CD14-positive monocyte (primary cell): ENCODE data around the gene TSR2. TPM values are rescaled to one million over a fixed set of nuclear protein-coding genes. Genes with fewer than 3 reads are reported as not detected.

Source experiments
- DNase-seq, 3 donors: peaks; one replicate each; pipeline ENCODE4 v3.0.0-alpha.2; 2011 to 2022
- H2AFZ ChIP-seq: 2 replicates; pipeline ENCODE4 v1.6.0; 2012; ENCODE audit warnings: mild to moderate bottlenecking, low read depth, low read length, inconsistent platforms; ENCODE audit not compliant: insufficient read depth, poor library complexity, severe bottlenecking
- H3K27ac ChIP-seq, 2 donors: 1 replicate in 1 of 2; 2 replicates in 1 of 2; pipeline ENCODE4 v1.5.1; 2012 to 2013; ENCODE audit warnings: low read length in 2 of 2, control low read depth in 1 of 2, inconsistent platforms in 1 of 2, low read depth in 1 of 2, mild to moderate bottlenecking in 1 of 2
- H3K27me3 ChIP-seq, 2 donors: one replicate each; pipeline versions ENCODE4 v1.6.0 to v1.6.1; 2011 to 2013; ENCODE audit warnings: low read length in 2 of 2; ENCODE audit not compliant: control insufficient read depth in 2 of 2, insufficient read depth in 2 of 2
- H3K36me3 ChIP-seq, 2 donors: replicated peaks in 1 of 2; 1 replicate in 1 of 2; 2 replicates in 1 of 2; pipeline versions ENCODE4 v1.5.1 to v1.6.1; 2012 to 2013; ENCODE audit warnings: low read length in 2 of 2, control low read depth in 1 of 2, inconsistent platforms in 1 of 2, mild to moderate bottlenecking in 1 of 2; ENCODE audit not compliant: insufficient read depth in 2 of 2, control insufficient read depth in 1 of 2
- H3K4me1 ChIP-seq, 2 donors: 1 replicate in 1 of 2; 2 replicates in 1 of 2; pipeline versions ENCODE4 v1.5.1 to v1.6.1; 2012 to 2013; ENCODE audit warnings: low read length in 2 of 2, control low read depth in 1 of 2, inconsistent platforms in 1 of 2, mild to moderate bottlenecking in 1 of 2, moderate library complexity in 1 of 2; ENCODE audit not compliant: insufficient read depth in 2 of 2, control insufficient read depth in 1 of 2
- H3K4me2 ChIP-seq: replicated peaks from 2 replicates; pipeline ENCODE3; 2012; ENCODE audit warnings: low read length, moderate library complexity, mild to moderate bottlenecking; ENCODE audit not compliant: poor library complexity, severe bottlenecking; ENCODE audit errors: extremely low read depth
- H3K4me3 ChIP-seq, 3 experiments: fragments of 200-600 bp in 1 of 3; sonication (generic) in 1 of 3; replicated peaks in 1 of 3; 1 replicate in 2 of 3; 2 replicates in 1 of 3; pipeline ENCODE4 v1.5.1; 2011 to 2013; ENCODE audit warnings: low read length in 3 of 3, mild to moderate bottlenecking in 3 of 3, control low read depth in 2 of 3, low read depth in 2 of 3, inconsistent platforms in 1 of 3, moderate library complexity in 1 of 3
- H3K79me2 ChIP-seq: 2 replicates; pipeline ENCODE4 v1.6.0; 2012; ENCODE audit warnings: mild to moderate bottlenecking, control low read depth, inconsistent platforms, low read length, moderate library complexity; ENCODE audit not compliant: insufficient read depth
- H3K9ac ChIP-seq: 2 replicates; pipeline ENCODE4 v1.6.0; 2017; ENCODE audit warnings: low read length, mild to moderate bottlenecking; ENCODE audit not compliant: insufficient read depth, poor library complexity, severe bottlenecking
- H3K9me3 ChIP-seq, 2 donors: replicated peaks in 1 of 2; 1 replicate in 1 of 2; 2 replicates in 1 of 2; pipeline versions ENCODE4 v1.5.1 to v1.6.1; 2012 to 2013; ENCODE audit warnings: low read length in 2 of 2, control low read depth in 1 of 2; ENCODE audit not compliant: control insufficient read depth in 1 of 2, insufficient read depth in 1 of 2
- H4K20me1 ChIP-seq: 2 replicates; pipeline ENCODE4 v1.6.0; 2012; ENCODE audit warnings: mild to moderate bottlenecking, low read length, control low read depth, moderate library complexity; ENCODE audit not compliant: insufficient read depth
- H3K27ac Mint-ChIP-seq, 7 donors: one replicate each; pipeline ENCODE4 v1.8.0; 2020; ENCODE audit warnings: mild to moderate bottlenecking in 7 of 7, mixed read lengths in 7 of 7, moderate library complexity in 6 of 7, inconsistent platforms in 2 of 7
- H3K27me3 Mint-ChIP-seq, 3 donors: one replicate each; pipeline ENCODE4 v1.8.0; 2021 to 2022; ENCODE audit warnings: low read depth in 3 of 3, mild to moderate bottlenecking in 3 of 3, mixed read lengths in 3 of 3, moderate library complexity in 3 of 3, inconsistent platforms in 1 of 3
- H3K36me3 Mint-ChIP-seq, 2 donors: one replicate each; pipeline ENCODE4 v1.8.0; 2020; ENCODE audit warnings: mixed read lengths in 2 of 2, inconsistent platforms in 1 of 2, mild to moderate bottlenecking in 1 of 2
- H3K4me1 Mint-ChIP-seq: one replicate; pipeline ENCODE4 v1.8.0; 2020; ENCODE audit warnings: mild to moderate bottlenecking, mixed read lengths
- H3K4me3 Mint-ChIP-seq, 2 donors: one replicate each; pipeline ENCODE4 v1.8.0; 2020; ENCODE audit warnings: mild to moderate bottlenecking in 2 of 2, mixed read lengths in 2 of 2, moderate library complexity in 1 of 2
- H3K9me3 Mint-ChIP-seq, 7 donors: one replicate each; pipeline ENCODE4 v1.8.0; 2020 to 2022; ENCODE audit warnings: mixed read lengths in 7 of 7, mild to moderate bottlenecking in 6 of 7, moderate library complexity in 6 of 7, inconsistent platforms in 2 of 7
- CTCF ChIP-seq: fragments of 200-600 bp; IDR thresholded peaks from one replicate; pipeline ENCODE4 v1.8.0; 2022; ENCODE audit warnings: antibody characterized with exemption, mild to moderate bottlenecking
- WGBS: methylation state at CpG from one replicate; pipeline ENCODE4 v1.1.5; 2013; ENCODE audit warnings: missing lambda C conversion rate; ENCODE audit not compliant: insufficient coverage; 5-methylcytosine and 5-hydroxymethylcytosine counted together
- intact Hi-C, 2 donors: fragments of 100-400 bp; cut with micrococcal nuclease; formaldehyde crosslinking; loops; one replicate each; pipeline versions ENCODE4 v1.15.0 to v1.15.1; 2023
- polyA plus RNA-seq, 3 donors: library from polyadenylated mRNA; depleted of rRNA in 1 of 3; unstranded in 2 of 3; stranded (reverse) in 1 of 3; fragments of 300-500 nt in 2 of 3; fragments of >200 nt in 1 of 3; fragmentation: Illumina TruSeq in 2 of 3; gene quantifications; 1 replicate in 2 of 3; 2 replicates in 1 of 3; pipeline ENCODE4 v1.2.3, GENCODE V29; 2012 to 2021

Gene TSR2
- polyA plus RNA-seq, 3 donors = 11.8 to 18.0 (median 13.0) TPM

DNA sequence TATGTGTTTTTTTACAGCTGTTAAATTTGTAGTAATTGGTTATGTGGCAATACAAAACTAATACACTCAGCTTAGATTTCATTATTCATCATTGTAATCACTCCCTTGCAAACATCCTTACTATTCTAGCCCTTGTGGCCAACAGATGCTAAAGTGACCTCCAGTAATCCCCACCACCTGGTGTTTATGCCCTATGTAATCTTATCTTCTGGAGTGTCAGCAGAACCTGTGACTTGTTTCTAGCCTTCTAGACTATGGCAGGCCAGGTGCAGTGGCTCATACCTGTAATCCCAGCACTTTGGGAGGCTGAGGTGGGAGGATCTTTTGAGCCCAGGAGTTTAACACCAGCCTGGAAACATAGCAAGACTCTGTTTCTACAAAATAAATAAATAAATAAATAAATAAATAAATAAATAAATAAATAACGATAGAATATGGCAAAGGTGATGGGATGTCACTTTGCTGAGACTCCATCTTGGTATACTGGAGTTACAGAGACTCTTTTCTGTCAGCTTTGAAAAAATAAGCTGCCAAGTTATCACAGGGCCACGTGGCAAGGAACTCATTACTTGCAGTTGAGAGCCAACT lies 12.3 kb upstream of the TSR2 start:
- Histone ChIP-seq H3K9ac (no peak overlapping the region), H3K27ac (no peak overlapping the region), H2AFZ (no peak overlapping the region), H3K4me2 (no peak overlapping the region), H3K9me3 (no peaks in the 10 kb centered on the region), H3K79me2 (no peaks in the 10 kb centered on the region), H3K27me3 (no peaks in the 10 kb centered on the region), H3K4me1 (no peaks in the 10 kb centered on the region), H3K4me3 (no peak overlapping the region), H4K20me1 (no peaks in the 10 kb centered on the region), H3K36me3 (no peaks in the 10 kb centered on the region)
- peaks cover 0 to 24% (median 10%) of the 10 kb centered on the region in 3 donors for H3K27me3 Mint-ChIP-seq
- no peak overlapping the region for H3K4me3 Mint-ChIP-seq
- peaks cover 0 to 3% (median 0%) of the 10 kb centered on the region in 7 donors for H3K9me3 Mint-ChIP-seq
- H3K36me3 Mint-ChIP-seq = no peaks in the 10 kb centered on the region
- TF ChIP-seq CTCF = no peak
- intact Hi-C loops = no loop called here
- no peaks in the 10 kb centered on the region for H3K4me1 Mint-ChIP-seq
- DNase-seq = no peak
- WGBS = 100% methylated on average over 1 of the region's 2 CpGs
- no peak overlapping the region for H3K27ac Mint-ChIP-seq

DNA sequence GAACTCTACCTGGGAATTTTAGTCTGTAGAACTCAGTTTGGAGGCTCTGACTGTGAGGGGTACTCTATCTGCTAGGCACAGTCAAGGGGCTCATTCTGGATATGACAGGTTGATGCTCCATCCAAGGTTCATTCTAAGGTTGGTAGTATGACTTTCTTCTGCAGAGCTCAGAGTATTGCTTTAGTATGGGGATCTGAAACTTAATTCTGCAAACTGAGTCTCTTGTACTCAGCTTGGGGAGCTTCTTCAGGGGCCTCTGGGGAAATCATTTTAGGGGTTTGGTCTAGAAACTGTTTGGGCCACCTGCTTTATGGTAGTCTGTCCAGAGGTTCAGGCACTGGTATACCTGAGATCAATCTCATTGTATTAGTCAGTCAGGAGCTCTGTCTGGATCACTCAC lies 9.7 kb upstream of the TSR2 start:
- Mint-ChIP-seq H3K27ac (no peak overlapping the region), H3K27me3 (peaks cover 6 to 26% (median 13%) of the 10 kb centered on the region in 3 donors), H3K9me3 (no peaks in the 10 kb centered on the region), H3K36me3 (no peaks in the 10 kb centered on the region), H3K4me1 (no peaks in the 10 kb centered on the region), H3K4me3 (no peak overlapping the region)
- no peak for TF ChIP-seq CTCF
- Histone ChIP-seq H3K36me3 (no peaks in the 10 kb centered on the region), H4K20me1 (no peaks in the 10 kb centered on the region), H3K4me1 (no peaks in the 10 kb centered on the region), H3K27ac (no peak overlapping the region), H3K9me3 (no peaks in the 10 kb centered on the region), H3K27me3 (no peaks in the 10 kb centered on the region), H3K4me2 (no peak overlapping the region), H3K4me3 (no peak overlapping the region), H2AFZ (no peak overlapping the region), H3K9ac (no peak overlapping the region), H3K79me2 (no peaks in the 10 kb centered on the region)
- intact Hi-C loops = no loop called here
- DNase-seq = no peak
